Heart left ventricle (tissue), 13 donors: ENCODE data around the gene AHCYL2.

Experiments
- CTCF ChIP-seq, 12 donors: fragments of 200-600 bp; sonication (generic) in 4 of 12; IDR thresholded peaks; one replicate each; pipeline versions ENCODE4 v1.5.0 to v1.8.0; 2018 to 2022; ENCODE audit warnings: antibody characterized with exemption in 12 of 12, mild to moderate bottlenecking in 5 of 12
- POLR2A ChIP-seq, 2 donors: fragments of 450-650 bp; IDR thresholded peaks; one replicate each; pipeline ENCODE4 v1.6.1; 2017; ENCODE audit warnings: antibody characterized with exemption in 2 of 2, mild to moderate bottlenecking in 2 of 2, moderate library complexity in 2 of 2
- donor health status: ischemic (EF 13 %, LVEDD 7.1; RV severe dilation, severe dysfunction).
- donor health status: DM: no; HTN: yes; CAD: no.
- donor health status: DM: no; HTN: no; CAD: no.
- donor health status: ischemic (EF 25% LVEDD 6.9; RV normal size, moderate dysfunction).
- donor health status: ischemic (EF 25% LVEDD 5.7; RV mildly dilated, moderate dysfunction).
- donor health status: ischemic (EF 35%, LVEDD 5.7; RV mildly dilated, moderate dysfunction).
- donor health status: nonischemic (EF 11% LVEDD 7.7; RV severe dilation, severe dysfunction).
- donor health status: DM: yes; HTN: yes; CAD: no.
- donor health status: PGD.
- donor health status: ischemic (EF 29% LVEDD 5.4; RV normal size, mild dysfunction).
- donor health status: nonischemic (EF 23%, LVEDD 6.1; RV moderate dilation, normal function).

- no peak for TF ChIP-seq POLR2A (IDR thresholded peaks at IDR 0.05)
- TF ChIP-seq CTCF (IDR thresholded peaks at IDR 0.05): no peak
These were observed 38.0 kb upstream of the AHCYL2 start for GRCh38 chr7:129186749-129187260.
